Fibroblast of the aortic adventitia (primary cell): ENCODE measurements around the gene MGAT3. TPM values are rescaled to one million over a fixed set of nuclear protein-coding genes. Genes with fewer than 3 reads are reported as not detected.

ENCODE experiments used
- DNase-seq: peaks from one replicate; pipeline ENCODE4 v3.0.0-alpha.2; 2010; ENCODE audit warnings: low read depth
- H3K4me3 ChIP-seq: 2 replicates; pipeline ENCODE4 v1.5.1; 2011; ENCODE audit warnings: low read depth, mild to moderate bottlenecking, control low read depth, low read length, moderate library complexity
- CTCF ChIP-seq: IDR thresholded peaks from 2 replicates; pipeline ENCODE4 v1.5.1; 2011; ENCODE audit warnings: mild to moderate bottlenecking, low read length, control low read depth, inconsistent platforms; ENCODE audit not compliant: insufficient read depth
- total RNA-seq: library from RNA; depleted of rRNA; stranded (reverse); fragments of >200 nt; gene quantifications from 2 replicates; pipeline ENCODE4 v1.2.3, GENCODE V29; 2012; ENCODE audit warnings: low replicate concordance

Gene MGAT3
- total RNA-seq, 1 donor: 0.27 TPM

- no peak overlapping the region for H3K4me3 ChIP-seq
- TF ChIP-seq CTCF: no peak
- DNase-seq: no peak
Observed at GRCh38 chr22:39528080-39528661, 71.4 kb downstream of the MGAT3 start.

GRCh38 chr22:39528681-39529486 lies 72.1 kb downstream of the MGAT3 start:
- peak; percentile 99 for TF ChIP-seq CTCF
- peak overlapping the region; percentile 42 for H3K4me3 ChIP-seq
- DNase-seq: peak; percentile 94

GRCh38 chr22:39529487-39529851 lies 72.7 kb downstream of the MGAT3 start:
- no peak overlapping the region for H3K4me3 ChIP-seq
- no peak for DNase-seq

GRCh38 chr22:39530116-39530515 lies 73.3 kb downstream of the MGAT3 start:
- no peak for TF ChIP-seq CTCF
- no peak for DNase-seq
- no peak overlapping the region for H3K4me3 ChIP-seq

More at GRCh38 chr22:39529487-39529851, 72.7 kb downstream of the MGAT3 start:
- TF ChIP-seq CTCF: no peak

GRCh38 chr22:39530692-39531331 lies 74.0 kb downstream of the MGAT3 start:
- peak; percentile 45 for DNase-seq
- peak overlapping the region; percentile 0 for H3K4me3 ChIP-seq

More at GRCh38 chr22:39530692-39531331, 74.0 kb downstream of the MGAT3 start:
- peak; percentile 36 for TF ChIP-seq CTCF
